HEK293T (cell line): Measurements from ENCODE around the gene LRMDA.

Source experiments
- BHLHE40 ChIP-seq: fragments of 450-650 bp; IDR thresholded peaks from 2 replicates; pipeline ENCODE4 v1.6.1; 2016; ENCODE audit warnings: mild to moderate bottlenecking, moderate library complexity, borderline replicate concordance
- FOXM1 ChIP-seq: fragments of 450-650 bp; IDR thresholded peaks from 2 replicates; pipeline ENCODE4 v1.6.1; 2017; ENCODE audit warnings: mild to moderate bottlenecking, borderline replicate concordance

DNA sequence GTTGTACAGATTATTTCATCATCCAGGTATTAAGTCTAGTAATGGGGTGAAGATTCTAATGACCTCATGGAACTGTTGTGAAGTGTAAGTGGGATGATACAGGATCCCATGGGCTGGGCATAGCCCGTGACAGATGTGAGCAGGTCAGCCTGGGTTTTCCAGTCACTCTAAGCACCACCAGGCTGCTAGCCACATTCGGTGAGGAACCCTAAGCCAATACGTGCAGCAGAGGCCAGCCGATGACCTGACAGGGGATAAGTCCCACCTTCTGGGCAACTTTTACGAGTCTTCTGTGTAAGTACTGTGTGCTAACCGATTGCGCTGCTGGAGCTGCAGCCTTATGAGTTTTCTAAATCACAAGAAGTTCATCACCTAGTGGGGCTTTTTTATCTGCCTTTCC lies 37.2 kb upstream of the LRMDA start:
- no peak for TF ChIP-seq BHLHE40
- TF ChIP-seq FOXM1, result no peak
